ENCODE data around the gene RFNG. TPM values are rescaled to one million over a fixed set of nuclear protein-coding genes. Genes with fewer than 3 reads are reported as not detected.
A peak's percentile ranks its signal among the peaks of the same experiment; 100 is the strongest.

The RFNG gene
- total and polyA plus RNA-seq, 2 of the 13 experiments (the other 11 are each of a cell fraction or from before 2014, with no cell fraction given), result 61.4 to 64.0 TPM

DNA sequence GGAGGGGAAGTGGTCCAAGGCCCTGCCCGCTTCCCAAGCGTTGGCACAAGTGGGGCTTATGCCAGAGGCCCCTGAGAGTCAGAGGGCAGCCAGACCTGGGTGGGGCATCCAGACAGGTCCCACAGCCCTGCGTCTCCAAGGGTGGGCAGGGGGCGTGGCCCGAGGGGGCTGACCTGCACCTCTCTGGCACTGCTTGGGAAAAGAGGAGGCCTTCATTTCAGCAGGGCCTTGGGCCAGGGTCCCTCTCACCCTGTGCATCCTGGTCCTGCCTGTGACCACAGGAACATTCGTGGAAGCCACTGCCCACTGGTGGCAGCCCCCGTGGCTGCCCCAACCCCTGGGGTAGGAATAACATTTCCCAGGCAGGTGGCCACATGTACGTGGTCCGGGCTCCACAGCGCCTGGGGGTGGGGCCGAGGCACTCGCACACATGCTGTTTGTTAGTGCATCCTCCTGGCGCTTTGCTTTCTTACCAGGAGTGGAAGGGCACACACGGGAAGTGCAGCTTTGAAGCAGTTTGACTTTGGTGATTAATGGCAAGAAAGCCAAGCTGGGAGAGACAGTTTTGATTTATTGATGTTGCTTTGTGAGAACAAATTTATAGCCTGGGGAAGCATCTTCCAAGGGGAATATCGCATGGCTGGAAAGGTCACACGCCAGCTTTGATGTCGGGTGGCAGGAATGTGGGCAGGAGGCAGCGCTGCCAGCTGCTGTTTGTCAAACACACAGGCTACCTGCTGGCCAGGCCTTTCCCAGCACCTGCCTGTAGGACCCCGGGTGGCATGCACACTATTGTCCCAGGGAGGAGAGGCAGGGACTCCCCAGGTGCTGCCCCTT is 33.2 kb downstream of the RFNG start (continued):
- TF ChIP-seq YY1 (IDR thresholded peaks at IDR 0.05; ENCODE audit: insufficient read depth, insufficient replicate concordance, low read depth, low read length), result no peak
- TF ChIP-seq SAP130 (CRISPR knock-in tag; IDR thresholded peaks at IDR 0.05; ENCODE audit: low read depth), result 0 out of 2 replicates have a peak, but pooled peaks have one; percentile 10
- TF ChIP-seq ZNF841 (CRISPR knock-in tag; IDR thresholded peaks at IDR 0.05; ENCODE audit: borderline replicate concordance), result no peak
- TF ChIP-seq ZZZ3 (CRISPR knock-in tag; IDR thresholded peaks at IDR 0.05; ENCODE audit: borderline replicate concordance), result no peak
- no peak for TF ChIP-seq RARA (CRISPR knock-in tag; IDR thresholded peaks at IDR 0.05)
- TF ChIP-seq RBFOX2 (IDR thresholded peaks at IDR 0.05; ENCODE audit: low read depth, low read length), result peak; percentile 71
- TF ChIP-seq ZNF616 (CRISPR knock-in tag; IDR thresholded peaks at IDR 0.05; ENCODE audit: low read depth), result no peak
- TF ChIP-seq TBL1XR1 (IDR thresholded peaks at IDR 0.05; ENCODE audit: borderline replicate concordance, low read length, partially characterized antibody), result no peak
- no peak for TF ChIP-seq LCORL (IDR thresholded peaks at IDR 0.05)
- no peak for TF ChIP-seq LCORL (CRISPR knock-in tag; IDR thresholded peaks at IDR 0.05)
- no peak for TF ChIP-seq ZNF446 (CRISPR knock-in tag; IDR thresholded peaks at IDR 0.05)
- TF ChIP-seq, protein P1, sequence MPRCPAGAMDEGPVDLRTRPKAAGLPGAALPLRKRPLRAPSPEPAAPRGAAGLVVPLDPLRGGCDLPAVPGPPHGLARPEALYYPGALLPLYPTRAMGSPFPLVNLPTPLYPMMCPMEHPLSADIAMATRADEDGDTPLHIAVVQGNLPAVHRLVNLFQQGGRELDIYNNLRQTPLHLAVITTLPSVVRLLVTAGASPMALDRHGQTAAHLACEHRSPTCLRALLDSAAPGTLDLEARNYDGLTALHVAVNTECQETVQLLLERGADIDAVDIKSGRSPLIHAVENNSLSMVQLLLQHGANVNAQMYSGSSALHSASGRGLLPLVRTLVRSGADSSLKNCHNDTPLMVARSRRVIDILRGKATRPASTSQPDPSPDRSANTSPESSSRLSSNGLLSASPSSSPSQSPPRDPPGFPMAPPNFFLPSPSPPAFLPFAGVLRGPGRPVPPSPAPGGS (CRISPR knock-in tag; IDR thresholded peaks at IDR 0.05), result no peak
- TF ChIP-seq, protein P2, sequence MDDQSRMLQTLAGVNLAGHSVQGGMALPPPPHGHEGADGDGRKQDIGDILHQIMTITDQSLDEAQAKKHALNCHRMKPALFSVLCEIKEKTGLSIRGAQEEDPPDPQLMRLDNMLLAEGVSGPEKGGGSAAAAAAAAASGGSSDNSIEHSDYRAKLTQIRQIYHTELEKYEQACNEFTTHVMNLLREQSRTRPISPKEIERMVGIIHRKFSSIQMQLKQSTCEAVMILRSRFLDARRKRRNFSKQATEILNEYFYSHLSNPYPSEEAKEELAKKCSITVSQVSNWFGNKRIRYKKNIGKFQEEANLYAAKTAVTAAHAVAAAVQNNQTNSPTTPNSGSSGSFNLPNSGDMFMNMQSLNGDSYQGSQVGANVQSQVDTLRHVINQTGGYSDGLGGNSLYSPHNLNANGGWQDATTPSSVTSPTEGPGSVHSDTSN (CRISPR knock-in tag; IDR thresholded peaks at IDR 0.05; ENCODE audit: borderline replicate concordance), result no peak
- TF ChIP-seq IRX3 (CRISPR knock-in tag; IDR thresholded peaks at IDR 0.05; ENCODE audit: borderline replicate concordance, low read depth), result no peak
- no peak for TF ChIP-seq NPAS2 (CRISPR knock-in tag; IDR thresholded peaks at IDR 0.05; ENCODE audit: borderline replicate concordance)
- no peak for TF ChIP-seq U2AF2 (IDR thresholded peaks at IDR 0.05; ENCODE audit: low read depth, low read length)
- TF ChIP-seq SP5 (CRISPR knock-in tag; IDR thresholded peaks at IDR 0.05; ENCODE audit: borderline replicate concordance, low read depth), result no peak
- no peak for TF ChIP-seq ZNF556 (CRISPR knock-in tag; IDR thresholded peaks at IDR 0.05; ENCODE audit: borderline replicate concordance)
- no peak for TF ChIP-seq NRL (CRISPR knock-in tag; IDR thresholded peaks at IDR 0.05; ENCODE audit: borderline replicate concordance)
- no peak for TF ChIP-seq ZNF484 (CRISPR knock-in tag; IDR thresholded peaks at IDR 0.05; ENCODE audit: borderline replicate concordance, low read depth)
- no peak for TF ChIP-seq CEBPG (CRISPR knock-in tag; IDR thresholded peaks at IDR 0.05)
- TF ChIP-seq CREB1 (IDR thresholded peaks at IDR 0.05), result no peak
- no peak for TF ChIP-seq CREB1 (CRISPR knock-in tag; IDR thresholded peaks at IDR 0.05)
- TF ChIP-seq, protein P3, sequence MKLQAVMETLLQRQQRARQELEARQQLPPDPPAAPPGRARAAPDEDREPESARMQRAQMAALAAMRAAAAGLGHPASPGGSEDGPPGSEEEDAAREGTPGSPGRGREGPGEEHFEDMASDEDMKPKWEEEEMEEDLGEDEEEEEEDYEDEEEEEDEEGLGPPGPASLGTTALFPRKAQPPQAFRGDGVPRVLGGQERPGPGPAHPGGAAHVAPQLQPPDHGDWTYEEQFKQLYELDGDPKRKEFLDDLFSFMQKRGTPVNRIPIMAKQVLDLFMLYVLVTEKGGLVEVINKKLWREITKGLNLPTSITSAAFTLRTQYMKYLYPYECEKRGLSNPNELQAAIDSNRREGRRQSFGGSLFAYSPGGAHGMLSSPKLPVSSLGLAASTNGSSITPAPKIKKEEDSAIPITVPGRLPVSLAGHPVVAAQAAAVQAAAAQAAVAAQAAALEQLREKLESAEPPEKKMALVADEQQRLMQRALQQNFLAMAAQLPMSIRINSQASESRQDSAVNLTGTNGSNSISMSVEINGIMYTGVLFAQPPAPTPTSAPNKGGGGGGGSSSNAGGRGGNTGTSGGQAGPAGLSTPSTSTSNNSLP (IDR thresholded peaks at IDR 0.05; ENCODE audit: low read depth, low read length), result no peak
- TF ChIP-seq NFKBIZ (CRISPR knock-in tag; IDR thresholded peaks at IDR 0.05), result no peak
- TF ChIP-seq GATA4 (IDR thresholded peaks at IDR 0.05; ENCODE audit: borderline replicate concordance, low read depth), result no peak
- no peak for TF ChIP-seq ATRX (CRISPR knock-in tag; IDR thresholded peaks at IDR 0.05; ENCODE audit: borderline replicate concordance)
- no peak for TF ChIP-seq ZNF737 (CRISPR knock-in tag; IDR thresholded peaks at IDR 0.05; ENCODE audit: borderline replicate concordance)
- no peak for TF ChIP-seq BRD4 (CRISPR knock-in tag; IDR thresholded peaks at IDR 0.05)
